Stimulated activated CD8-positive, alpha-beta memory T cell treated with anti-CD3 and anti-CD28 coated beads, Interleukin-7, amount 100 ng/mL, for 1 hour (primary cell): ENCODE results near the gene CA9.
A peak's percentile ranks its signal among the peaks of the same experiment; 100 is the strongest.

Experiments
- DNase-seq, 2 donors: peaks; one replicate each; pipeline ENCODE4 v3.0.0-alpha.2; 2020; ENCODE audit warnings: low read depth in 2 of 2

The CA9 gene

DNA sequence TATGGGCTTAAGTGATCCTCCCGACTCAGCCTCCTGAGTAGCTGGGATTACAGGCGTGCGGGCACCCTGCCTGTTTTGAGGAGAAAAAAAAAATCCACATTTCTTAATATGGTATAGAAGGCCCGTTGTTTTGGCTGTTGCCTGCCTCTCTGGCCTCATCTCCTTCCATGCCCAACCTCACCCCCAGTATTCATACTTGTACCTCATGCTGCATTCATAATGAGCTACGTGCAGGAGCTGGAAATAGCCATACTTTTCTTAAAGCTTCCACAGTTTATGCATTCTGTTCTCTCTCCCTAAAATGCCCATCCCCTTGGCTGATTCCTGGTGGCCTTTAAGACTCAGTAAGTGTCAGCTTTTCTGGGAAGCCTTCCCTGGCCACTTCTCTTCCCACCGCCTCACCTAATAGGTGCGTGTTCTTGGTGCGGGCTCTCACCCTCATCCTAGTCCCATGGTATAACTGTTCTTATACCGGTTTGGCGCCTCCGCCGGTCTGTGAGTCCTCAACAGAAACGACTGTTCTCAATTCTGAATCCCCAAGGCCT lies 18.1 kb downstream of the CA9 start:
- DNase-seq: no peak

DNA sequence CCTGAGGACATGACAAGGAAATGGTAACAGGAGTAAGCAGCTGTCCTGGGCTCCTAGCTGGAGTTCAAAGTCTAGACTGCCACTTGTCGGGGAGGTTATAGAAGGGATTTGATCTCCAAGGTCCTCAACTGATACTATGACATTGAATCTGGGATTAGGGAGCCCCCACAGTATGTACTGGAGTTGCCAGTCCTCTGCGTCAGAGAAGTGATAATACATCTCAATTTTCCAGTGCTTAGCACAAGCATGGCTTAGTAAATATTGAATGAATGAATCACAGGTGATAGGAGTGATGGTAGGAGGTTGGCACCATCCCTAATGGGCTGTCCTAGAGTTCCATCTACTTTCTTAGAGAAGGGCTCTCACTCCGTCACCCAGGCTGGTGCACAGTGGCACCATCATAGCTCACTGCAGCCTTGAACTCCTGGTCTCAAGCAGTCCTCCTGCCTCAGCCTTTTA lies 22.2 kb downstream of the CA9 start:
- no peak for DNase-seq

DNA sequence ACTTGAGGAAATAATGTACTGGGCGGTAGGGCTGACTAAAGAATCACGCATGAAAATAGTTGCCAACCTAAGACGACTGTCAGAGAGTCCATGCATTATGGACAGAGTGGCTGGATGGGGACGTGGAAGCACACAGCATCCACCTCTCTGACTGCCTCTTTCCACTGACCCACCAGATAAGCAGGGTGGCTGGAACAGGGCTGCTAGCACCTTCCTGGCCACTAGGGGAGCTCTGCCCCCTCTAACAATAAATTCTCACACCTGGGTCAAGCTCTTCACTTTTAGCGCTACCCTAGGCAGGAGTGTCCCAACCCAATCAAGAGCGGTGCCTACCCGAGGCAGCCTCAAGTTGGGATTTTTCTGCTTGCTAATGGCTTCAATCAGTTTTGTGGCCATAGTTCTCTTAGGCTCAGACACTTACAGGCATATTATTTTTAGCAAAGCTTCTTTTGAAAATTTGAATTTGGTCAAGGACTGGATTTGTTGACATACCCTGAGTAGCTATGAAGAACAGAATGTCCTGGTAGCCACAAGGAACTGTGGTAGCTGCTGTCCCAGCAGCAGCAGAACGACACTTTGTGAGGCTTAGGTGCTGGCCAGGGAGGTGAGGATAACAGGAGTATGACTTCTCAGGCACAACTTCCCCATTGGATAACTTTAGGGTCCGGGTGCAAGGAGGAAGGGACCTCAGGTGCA lies 22.9 kb downstream of the CA9 start:
- DNase-seq: peak in 1 of 2 donors; percentile 34

DNA sequence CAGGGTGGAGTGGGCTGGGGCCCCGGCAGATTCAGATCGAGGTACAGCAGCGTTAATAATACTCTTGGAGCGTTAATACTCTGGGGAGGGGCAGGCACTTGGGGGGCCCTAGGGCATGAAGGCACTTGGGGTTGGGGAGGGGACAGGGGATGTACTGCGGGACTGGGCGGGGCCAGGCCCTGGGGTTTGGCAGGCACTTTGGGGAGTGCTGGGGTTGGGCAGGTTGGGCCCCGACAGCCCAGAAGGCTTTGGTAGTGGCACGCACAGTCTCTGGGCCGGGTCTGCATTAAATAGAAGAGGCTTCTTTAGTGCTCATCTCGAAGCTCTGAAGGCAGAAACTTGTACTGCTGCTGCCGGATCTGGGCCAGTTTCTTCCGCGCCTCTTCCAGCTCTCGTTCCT lies 23.8 kb downstream of the CA9 start:
- no peak for DNase-seq

DNA sequence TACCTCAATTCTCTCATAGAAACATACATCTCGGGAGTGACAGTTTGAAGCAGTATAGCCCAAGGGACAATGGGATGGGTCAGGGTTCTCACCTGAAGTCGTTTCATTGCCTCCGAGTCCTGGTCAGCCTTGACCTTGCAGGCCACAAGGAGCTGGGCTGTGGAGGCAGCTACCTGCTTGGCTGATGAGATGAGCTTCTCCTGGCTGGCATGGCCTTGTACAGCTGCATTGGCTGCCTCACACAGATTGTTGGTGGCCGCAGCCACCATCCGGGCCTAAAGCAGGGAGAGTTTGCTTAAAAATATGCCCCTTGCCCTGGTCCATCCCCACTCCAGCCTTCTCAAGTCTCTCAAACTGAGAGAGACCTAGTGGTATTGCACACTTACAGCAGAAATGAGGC lies 24.5 kb downstream of the CA9 start:
- DNase-seq: no peak

DNA sequence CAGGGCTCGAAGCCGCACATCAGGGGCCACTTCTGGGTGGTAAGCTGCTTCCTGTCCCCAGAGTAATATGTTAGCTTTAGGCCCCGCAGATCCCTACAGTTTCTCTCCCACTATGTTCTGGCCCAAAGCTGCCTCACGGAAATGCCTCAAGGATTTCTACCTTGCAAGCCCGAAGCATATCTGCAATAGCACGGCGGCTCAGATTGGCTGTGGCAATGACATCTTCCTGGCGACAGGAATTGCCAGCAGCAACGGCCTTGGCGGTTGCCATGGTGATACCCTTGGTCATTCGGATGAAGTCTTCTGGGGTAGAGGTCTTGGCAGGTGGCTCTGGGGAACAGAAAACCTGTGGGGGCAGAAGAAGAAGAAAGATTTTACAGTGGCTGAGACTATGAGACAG lies 26.3 kb downstream of the CA9 start:
- no peak for DNase-seq

DNA sequence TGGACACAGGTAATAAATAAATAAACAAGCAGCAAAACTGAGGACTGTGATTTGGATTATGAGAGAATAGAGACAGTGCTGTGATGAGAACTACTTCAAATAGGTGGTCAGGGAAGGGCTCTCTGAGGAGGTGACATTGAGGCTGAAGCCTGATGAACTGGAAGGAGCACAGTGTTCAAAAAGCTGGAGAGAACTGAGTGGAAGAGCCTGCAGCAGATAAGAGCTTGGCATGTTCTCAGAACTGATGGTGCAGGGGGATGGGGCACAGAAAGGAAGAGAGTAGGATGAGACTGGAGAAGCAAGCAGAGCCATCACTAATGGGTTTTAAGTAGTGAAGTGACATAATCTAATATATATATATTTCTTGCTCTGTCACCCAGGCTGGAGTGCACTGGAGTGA lies 27.2 kb downstream of the CA9 start:
- DNase-seq: no peak

DNA sequence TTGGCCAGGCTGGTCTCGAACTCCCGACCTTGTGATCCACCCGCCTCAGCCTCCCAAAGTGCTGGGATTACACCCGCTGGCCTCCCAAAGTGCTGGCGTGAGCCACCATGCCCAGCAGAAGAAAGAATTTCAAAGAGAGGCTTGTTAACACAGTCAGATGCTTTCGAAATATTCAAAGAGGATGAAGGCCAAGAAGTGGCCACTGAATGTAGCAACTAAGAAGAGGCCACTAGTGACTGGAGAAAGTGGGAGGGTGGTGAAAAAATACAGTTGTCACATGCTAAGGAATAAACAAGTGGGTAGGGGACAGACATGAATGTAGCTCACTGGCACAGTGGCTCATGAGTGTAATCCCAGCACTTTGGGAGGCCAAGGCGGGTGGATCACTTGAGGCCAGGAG lies 29.0 kb downstream of the CA9 start:
- DNase-seq: no peak

DNA sequence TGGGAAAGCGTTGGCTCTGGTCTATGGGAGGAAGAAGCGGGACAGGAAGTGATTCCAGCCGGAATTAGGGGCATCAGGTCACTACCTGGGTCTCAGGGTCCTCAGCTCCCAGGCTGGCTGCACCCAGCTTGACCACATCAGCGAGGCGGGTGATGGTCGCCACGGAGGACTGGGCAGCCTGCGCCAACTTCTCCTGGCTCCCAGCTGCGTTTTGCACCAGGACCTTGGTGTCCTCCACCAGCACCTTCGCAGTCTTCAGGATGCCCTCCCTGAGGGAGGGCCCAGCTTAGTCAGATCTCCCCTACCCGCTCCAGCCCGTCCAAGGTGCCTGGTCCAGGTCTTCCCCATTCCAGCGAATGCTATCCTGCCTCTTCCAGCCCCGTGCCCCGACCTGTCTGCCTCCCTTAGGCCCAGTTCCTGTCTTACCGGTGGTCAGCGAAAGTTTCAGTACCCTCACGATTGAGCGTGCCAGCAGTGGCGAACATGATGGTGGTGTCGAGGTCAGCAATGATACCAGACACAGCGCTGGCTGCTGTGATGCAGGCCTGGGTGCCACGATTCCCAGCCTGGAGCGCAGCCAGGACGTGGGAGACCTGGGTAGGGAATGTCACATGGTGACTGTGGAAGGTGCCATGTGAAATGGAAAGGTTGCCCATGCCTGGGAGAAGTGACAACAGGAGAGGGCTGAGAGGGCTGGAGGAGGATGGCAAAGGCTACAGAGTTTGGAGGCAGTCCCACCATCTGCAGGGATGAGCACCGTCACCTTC lies 30.4 kb downstream of the CA9 start:
- no peak for DNase-seq

DNA sequence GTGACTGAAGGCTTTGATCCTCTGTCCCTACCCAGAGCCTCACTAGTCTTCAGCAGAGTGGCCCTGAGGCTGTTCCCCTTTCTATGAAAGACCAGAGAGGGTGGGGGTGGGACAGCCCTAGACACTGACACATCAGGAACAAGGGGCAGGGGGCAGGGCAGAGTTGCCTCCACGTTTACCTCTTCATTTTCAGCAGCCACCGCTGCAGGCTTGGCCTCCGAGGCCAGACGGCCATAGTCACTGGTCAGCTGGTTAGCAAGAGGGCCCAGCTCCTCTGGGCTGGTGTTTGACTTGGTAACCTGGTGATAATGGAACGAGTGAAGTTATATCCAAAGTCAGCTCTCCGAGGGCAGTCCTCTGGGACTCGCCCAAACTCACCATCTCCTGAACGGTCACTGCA lies 31.6 kb downstream of the CA9 start:
- DNase-seq: no peak

DNA sequence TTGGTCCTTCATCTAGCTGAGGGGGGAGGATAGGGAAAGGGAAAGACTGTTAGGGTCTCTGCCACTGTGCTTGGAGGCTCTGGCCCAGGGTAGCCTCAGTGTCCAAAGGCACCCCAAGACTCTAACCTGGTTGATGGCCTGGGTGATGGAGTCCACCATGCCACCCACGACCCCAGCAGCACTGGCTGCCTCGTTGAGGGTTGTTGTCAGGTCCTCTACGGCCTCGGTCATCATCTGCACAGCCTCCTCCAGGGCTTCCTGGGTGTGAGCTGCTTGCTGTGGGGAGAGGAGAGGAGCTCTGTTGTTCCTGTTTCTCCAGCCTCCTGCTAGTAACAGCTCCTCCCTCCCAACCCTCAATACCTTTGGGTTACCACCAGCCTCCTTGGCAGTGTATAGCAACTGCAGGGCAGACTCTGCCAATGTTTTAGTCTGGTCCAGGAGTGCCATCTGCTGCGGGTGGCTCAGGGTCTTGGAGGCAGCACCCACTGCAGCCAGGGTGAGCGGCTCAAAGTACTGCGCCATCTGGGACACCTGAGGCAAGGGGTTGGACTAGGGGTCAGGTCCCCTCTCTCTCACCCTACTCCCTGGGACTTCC lies 32.2 kb downstream of the CA9 start:
- no peak for DNase-seq

DNA sequence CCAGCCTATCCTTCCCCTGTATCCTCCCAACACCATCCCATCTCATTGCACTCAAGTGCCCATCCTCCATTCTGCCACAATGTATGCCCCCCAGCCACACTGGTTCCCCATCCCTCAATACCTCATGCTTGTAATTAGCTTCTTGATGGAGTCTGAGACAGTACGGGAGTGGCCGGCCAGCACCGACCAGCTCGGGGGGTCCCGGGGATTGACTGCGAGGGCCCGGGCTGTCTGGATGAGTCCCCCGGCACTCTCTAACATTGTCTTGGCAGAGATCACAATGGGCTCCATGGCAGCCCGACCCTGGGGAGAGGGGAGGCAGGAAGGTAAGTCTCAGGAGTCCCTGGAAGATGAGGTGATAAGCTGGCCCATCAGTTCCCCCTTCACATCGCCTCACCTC lies 33.2 kb downstream of the CA9 start:
- DNase-seq: no peak

DNA sequence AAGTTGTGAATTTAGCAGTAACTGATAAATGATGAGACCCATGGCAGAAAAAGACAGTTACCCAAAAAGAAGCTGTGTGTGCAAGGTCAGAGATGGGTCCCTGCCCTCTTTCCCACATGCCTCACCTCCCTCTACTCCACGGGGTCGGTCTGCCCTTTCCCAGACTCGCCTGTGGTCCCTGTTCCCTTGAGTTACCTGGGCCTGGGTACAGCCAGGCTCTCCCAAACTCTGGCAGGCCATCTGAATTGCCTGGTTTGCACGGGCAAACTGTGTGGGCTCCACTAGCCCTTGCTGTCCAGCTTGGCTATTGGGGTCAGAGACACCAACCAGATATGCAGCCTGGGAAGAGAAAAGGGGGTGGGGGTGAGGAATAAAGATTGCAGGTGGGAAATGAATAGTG lies 34.4 kb downstream of the CA9 start:
- DNase-seq: no peak

DNA sequence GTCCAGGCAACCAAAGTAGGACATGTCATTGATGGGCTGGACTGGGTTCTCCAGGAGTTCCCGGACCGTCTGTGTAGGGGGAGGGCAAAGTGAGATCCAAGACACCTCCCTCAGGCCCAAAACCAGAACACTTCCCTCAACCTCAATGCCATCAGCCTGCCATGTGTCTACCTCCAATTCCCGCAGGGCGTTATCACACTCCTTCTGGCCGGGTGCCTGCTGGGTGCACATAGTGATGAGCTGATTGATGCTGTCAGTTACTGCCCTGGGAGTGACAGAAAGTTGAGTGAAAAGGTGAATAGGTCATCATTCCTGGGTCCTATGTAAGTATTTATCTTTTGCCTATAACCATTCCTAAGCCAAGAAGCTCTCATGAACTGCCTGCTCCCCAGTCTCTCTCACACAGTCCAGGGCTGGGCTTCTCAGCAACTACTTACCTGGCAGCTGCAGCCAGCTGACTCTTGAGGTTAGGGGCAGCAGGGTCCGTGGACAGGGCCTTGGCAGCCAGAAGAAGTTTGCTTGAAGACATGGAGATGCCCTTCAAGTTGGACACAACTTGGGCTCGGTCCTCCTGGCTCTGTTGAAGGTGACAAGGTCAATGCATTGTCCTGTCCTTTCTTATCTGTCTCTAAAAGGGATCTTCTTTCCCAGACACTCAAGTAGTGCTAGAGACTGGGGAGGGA lies 37.2 kb downstream of the CA9 start:
- no peak for DNase-seq

DNA sequence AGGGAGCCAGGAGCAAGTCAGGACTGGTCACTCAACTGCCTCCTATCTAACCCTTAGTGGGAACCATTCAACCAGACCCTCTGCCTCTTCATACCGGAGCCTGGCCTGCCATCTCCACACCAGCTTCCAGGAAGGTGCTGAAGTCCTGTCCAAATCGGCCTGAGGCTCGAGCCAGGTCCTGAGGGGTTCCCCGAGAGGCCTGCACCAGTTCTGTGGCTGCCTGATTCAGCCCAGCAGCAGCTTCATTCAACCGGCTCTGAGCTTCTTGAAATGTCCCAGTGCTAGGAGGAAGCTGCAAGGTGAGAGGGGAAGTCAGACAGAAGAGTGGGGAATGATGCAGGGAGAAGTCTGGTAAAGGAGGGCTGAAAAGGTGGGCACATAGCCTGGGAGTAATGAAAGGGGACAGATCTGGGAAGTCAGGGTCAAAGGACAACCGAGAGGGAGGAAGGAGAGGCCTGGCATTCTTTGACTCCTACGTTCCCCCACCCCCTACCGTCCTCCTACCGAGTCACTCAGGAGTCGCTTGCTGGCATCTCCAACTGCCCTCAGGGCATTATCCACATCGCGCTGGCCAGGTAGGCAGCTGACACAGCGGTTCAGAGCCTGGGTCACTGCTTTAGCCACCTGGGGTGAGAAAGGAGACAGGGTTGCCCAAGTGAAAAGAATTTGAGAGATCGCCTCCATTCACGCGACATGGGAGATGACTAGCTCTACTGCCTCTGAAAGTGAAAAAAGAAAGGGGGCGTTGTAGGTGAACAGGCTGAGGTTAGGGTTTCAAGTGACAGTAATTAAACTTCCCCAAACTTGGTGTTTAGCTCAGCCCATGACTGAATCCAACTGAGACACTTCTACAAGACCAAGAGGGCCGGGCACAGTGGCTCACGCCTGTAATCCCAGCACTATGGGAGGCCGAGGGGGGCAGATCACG lies 38.0 kb downstream of the CA9 start:
- DNase-seq: no peak

DNA sequence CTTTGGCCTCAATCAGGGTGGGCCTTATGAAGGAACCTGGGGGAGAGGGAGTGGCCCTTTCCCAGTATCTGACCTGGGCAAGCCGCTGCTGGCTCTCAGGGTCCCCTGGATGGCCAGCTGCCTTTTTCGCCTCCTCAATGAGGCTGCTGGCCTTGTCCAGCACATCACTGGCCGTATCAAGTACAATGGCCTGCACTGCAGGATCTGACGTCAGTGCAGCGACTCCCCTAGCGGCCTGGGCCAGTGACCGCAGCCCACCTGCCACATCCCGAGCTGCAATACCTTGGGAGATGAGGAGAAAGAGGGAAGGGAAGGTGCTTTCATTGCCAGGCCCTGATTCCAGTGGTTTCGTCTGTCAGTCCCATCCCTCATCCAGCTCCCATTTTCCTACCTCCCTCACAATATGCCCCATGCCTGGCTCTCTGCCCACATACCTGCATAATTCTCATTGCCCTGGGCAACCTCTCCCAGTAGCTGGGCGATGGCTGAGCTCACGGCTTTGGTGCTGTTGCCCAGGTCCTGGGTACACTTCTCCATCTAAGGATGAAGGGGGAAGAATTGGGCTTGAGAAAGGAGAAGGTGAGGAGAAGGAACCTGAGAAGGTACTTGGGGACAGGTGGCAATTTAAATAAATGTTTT lies 39.2 kb downstream of the CA9 start:
- DNase-seq: no peak

DNA sequence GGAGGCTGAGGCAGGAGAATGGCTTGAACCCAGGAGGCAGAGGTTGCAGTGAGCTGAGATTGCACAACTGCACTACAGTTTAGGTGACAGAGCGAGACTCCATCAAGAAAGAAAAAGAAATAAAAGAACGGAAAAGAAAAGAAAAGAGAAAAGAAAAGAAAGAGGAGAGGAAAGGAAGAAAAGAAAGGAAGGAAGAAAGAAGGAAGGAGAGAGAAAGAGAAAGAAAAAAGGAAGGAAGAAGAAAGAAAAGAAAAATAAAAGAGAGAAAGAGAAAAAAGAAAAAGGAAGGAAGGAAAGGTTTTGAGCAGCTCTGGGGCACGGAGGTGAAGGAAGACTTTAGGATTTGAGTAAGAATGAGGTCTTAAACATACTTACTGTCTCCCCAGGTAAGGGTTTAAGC lies 39.9 kb downstream of the CA9 start:
- DNase-seq: no peak

DNA sequence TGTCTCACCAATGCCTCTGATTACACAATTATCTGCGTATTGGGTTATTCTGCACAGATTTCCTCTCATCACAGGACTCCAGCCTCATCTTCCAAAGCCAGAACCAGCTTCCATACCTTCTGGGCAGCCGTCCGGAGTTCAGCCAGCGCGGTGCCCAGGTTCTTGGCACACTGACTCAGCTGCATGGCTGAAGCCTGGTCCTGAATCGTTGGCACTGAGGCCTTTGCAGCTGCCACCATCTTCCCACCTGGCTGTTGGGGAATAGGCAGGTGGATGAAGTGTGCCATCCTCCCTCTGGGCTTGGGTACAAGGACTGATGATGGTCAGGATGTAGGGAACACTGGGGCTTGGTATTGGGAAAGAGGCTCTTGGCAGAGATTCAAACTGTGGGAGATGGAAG lies 40.4 kb downstream of the CA9 start:
- DNase-seq: no peak

DNA sequence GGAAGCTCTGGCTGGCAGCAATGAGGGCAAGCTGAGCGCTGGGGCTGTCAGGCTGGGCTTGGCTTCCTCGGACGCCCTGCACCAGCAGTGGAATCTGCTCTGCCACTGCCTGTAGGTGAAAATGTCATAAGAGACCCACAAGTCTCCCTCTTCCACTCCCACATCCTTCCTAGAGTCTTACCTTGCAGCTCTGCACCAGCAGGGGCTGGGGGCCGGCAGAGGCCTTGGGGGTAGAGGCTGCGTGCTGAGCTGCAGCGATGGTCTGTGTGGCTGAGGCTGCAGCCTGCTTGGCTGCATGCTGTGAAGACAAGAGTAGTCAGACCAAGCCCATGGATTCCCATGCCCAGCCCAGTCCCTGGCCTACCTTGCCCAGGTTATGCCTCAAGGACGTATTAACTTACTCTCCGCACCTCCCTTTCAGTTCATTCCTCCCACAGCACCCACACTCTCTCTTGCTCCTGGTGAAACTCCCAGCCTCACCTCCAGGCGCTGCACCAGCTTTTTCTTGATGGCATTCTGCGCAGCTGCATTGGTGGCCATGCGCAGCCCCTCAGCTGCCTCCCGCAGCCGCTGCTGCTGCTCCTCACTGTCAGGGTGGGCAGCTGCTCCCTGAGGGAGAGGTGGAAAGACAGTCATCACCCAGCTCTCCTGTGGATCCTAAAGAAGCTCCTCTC lies 41.0 kb downstream of the CA9 start:
- no peak for DNase-seq

DNA sequence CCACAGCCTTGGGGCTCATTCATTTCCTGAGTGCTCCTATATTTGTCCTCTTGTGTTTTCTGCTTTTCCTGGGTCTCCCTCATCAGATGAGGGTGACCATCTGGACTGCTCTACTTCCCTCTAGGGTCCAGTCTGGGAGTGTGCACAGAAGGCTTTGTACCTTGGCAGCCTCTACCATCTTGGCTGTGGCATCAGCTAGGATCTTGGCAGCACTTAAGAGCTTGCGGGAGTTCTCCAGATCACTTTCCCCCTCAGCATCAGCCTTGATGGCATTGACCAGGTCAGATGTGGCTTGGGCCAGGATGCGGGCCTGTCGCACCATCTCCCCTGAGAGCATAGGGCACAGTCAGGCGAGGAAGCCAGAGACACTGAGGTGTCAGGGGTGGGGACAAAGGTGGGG lies 42.5 kb downstream of the CA9 start:
- DNase-seq: no peak
